ENCODE measurements around the gene ZNF543.

The ZNF543 gene

GRCh38 chr19:57377498-57378146 lies 57.4 kb downstream of the ZNF543 start:
- DNase-seq (ENCODE audit: low read depth in 4 of 4, low spot score in 1 of 4): no peak
